ENCODE measurements around the gene METTL21A. TPM values are rescaled to one million over a fixed set of nuclear protein-coding genes. Genes with fewer than 3 reads are reported as not detected.

Gene METTL21A
- total and polyA plus RNA-seq, 2 of the 13 experiments (the other 11 are each of a cell fraction or from before 2014, with no cell fraction given) = 42.4 to 61.2 TPM

- TF ChIP-seq TFDP2 (CRISPR knock-in tag; IDR thresholded peaks at IDR 0.05) (peak; percentile 92), ZNF251 (CRISPR knock-in tag; IDR thresholded peaks at IDR 0.05) (no peak), ZNF616 (CRISPR knock-in tag; IDR thresholded peaks at IDR 0.05; ENCODE audit: low read depth) (peak; percentile 88; the same call in 1 of the 2 replicates), TCF12 (IDR thresholded peaks at IDR 0.05) (no peak), TCF12 (CRISPR knock-in tag; IDR thresholded peaks at IDR 0.05) (no peak; the same call in 1 of the 2 replicates), ZNF230 (CRISPR knock-in tag; IDR thresholded peaks at IDR 0.05) (no peak; the same call in 1 of the 2 replicates), SKI (IDR thresholded peaks at IDR 0.05; ENCODE audit: partially characterized antibody) (peak; percentile 74), PHB2 (IDR thresholded peaks at IDR 0.05; ENCODE audit: partially characterized antibody) (no peak), ZNF292 (CRISPR knock-in tag; IDR thresholded peaks at IDR 0.05; ENCODE audit: borderline replicate concordance, low read depth) (peak; percentile 54; the same call in 1 of the 2 replicates), MED1 (CRISPR knock-in tag; IDR thresholded peaks at IDR 0.05) (peak; percentile 88), ZNF543 (CRISPR knock-in tag; IDR thresholded peaks at IDR 0.05) (0 out of 2 replicates have a peak, but pooled peaks have one; percentile 71), RORA (CRISPR knock-in tag; IDR thresholded peaks at IDR 0.05) (no peak), CBX1 (IDR thresholded peaks at IDR 0.05; ENCODE audit: low read depth) (no peak), ZNF605 (CRISPR knock-in tag; IDR thresholded peaks at IDR 0.05) (peak; percentile 91), MYNN (CRISPR knock-in tag; IDR thresholded peaks at IDR 0.05; ENCODE audit: low read depth) (no peak), PHF21A (CRISPR knock-in tag; IDR thresholded peaks at IDR 0.05) (peak; percentile 96), ZFY (CRISPR knock-in tag; IDR thresholded peaks at IDR 0.05) (peak; percentile 96), ZNF589 (CRISPR knock-in tag; conservative IDR thresholded peaks at IDR 0.05) (no peak; the same call in none of the 2 replicates)
- TF ChIP-seq, protein P1, sequence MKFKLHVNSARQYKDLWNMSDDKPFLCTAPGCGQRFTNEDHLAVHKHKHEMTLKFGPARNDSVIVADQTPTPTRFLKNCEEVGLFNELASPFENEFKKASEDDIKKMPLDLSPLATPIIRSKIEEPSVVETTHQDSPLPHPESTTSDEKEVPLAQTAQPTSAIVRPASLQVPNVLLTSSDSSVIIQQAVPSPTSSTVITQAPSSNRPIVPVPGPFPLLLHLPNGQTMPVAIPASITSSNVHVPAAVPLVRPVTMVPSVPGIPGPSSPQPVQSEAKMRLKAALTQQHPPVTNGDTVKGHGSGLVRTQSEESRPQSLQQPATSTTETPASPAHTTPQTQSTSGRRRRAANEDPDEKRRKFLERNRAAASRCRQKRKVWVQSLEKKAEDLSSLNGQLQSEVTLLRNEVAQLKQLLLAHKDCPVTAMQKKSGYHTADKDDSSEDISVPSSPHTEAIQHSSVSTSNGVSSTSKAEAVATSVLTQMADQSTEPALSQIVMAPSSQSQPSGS (CRISPR knock-in tag; IDR thresholded peaks at IDR 0.05) = peak; percentile 92
Observed at GRCh38 chr2:207625014-207625907, at the start of gene METTL21A (continued).

Measured in HepG2 (cell line).